Activated naive CD4-positive, alpha-beta T cell treated with anti-CD3 and anti-CD28 coated beads, Interleukin-2, amount 10 ng/mL, durations not matched to agents 7 days and 5 days (primary cell): ENCODE results near the gene ARMC2.

Experiments used
- CTCF ChIA-PET: fragments of 350-600 bp; sonication (Branson Sonifier 250); formaldehyde crosslinking; loops from one replicate; lab custom pipeline; 2021; ENCODE audit warnings: antibody characterized with exemption; lab: Charles Lee
- DNase-seq: peaks from one replicate; pipeline ENCODE4 v3.0.0-alpha.2; 2020
- H3K27ac Mint-ChIP-seq: one replicate; pipeline ENCODE4 v1.8.0; 2021; ENCODE audit warnings: mild to moderate bottlenecking, moderate library complexity, mixed read lengths
- H3K27me3 Mint-ChIP-seq: one replicate; pipeline ENCODE4 v1.8.0; 2021; ENCODE audit warnings: mild to moderate bottlenecking, mixed read lengths
- H3K36me3 Mint-ChIP-seq: one replicate; pipeline ENCODE4 v1.8.0; 2021; ENCODE audit warnings: mixed read lengths
- H3K4me1 Mint-ChIP-seq: one replicate; pipeline ENCODE4 v1.8.0; 2021; ENCODE audit warnings: mixed read lengths
- H3K4me3 Mint-ChIP-seq: one replicate; pipeline ENCODE4 v1.8.0; 2021; ENCODE audit warnings: mild to moderate bottlenecking, moderate library complexity, mixed read lengths
- H3K9me3 Mint-ChIP-seq: one replicate; pipeline ENCODE4 v1.8.0; 2021; ENCODE audit warnings: mixed read lengths

Gene ARMC2

GRCh38 chr6:109008537-109009235 is 160.5 kb downstream of the ARMC2 start:
- peak; percentile 35 for DNase-seq
- Mint-ChIP-seq H3K36me3 (peaks cover 6% of the 10 kb centered on the region), H3K4me3 (peak overlapping the region; percentile 91), H3K9me3 (no peaks in the 10 kb centered on the region), H3K27ac (peak overlapping the region; percentile 92), H3K27me3 (no peaks in the 10 kb centered on the region), H3K4me1 (peaks cover 40% of the 10 kb centered on the region)
- CTCF ChIA-PET = interaction anchor here (0.9 kb wide), 1 partner anchor 94 kb away, joined by 3 read pairs; no protein-coding TSS in a partner anchor

- Mint-ChIP-seq H3K27me3 (no peaks in the 10 kb centered on the region), H3K36me3 (peaks cover 6% of the 10 kb centered on the region), H3K9me3 (no peaks in the 10 kb centered on the region), H3K27ac (peak overlapping the region; percentile 94), H3K4me1 (peaks cover 40% of the 10 kb centered on the region), H3K4me3 (peak overlapping the region; percentile 91)
- CTCF ChIA-PET = interaction anchor here (0.9 to 1.1 kb wide), 2 partner anchors 65 to 95 kb away, joined by 3 to 4 read pairs; no protein-coding TSS in a partner anchor
- DNase-seq = peak; percentile 94
Observed at GRCh38 chr6:109009236-109009961, 161.2 kb downstream of the ARMC2 start.

DNA sequence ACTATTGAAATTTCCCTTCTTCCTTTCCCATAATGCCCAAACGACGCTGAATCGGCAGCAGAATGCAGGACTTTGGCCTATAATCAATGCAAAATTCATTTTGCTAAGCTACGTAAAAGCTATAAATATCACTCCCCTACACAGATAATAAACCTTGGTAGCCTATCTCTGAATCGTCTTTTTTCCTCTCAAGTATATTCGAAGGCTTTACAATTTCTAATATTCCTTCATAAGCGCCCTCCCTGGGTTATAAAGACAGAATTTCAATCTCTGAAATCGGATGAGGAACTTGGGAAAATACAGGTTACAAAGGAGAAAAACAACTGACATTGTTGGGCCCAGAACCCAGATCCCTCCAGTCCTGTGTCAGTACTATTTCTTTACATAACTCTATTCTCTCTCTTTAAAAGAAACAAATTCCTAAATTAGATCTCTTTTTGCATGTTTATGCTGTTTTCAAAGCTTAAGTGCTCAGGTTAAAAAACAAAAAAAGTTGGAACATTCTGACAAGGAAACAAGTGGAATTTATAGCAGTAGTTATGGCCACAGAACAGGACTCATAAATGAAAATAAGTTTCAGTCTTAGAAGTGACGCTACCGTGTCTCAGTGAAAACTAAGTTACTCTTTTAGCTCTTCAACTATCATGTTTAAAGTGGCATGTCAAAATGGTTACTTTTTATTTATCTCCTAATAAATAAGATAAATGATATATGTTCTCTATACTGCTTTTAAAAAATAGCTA is 161.9 kb downstream of the ARMC2 start:
- H3K27me3 Mint-ChIP-seq = no peaks in the 10 kb centered on the region
- peak overlapping the region; percentile 91 for H3K4me3 Mint-ChIP-seq
- CTCF ChIA-PET = interaction anchor here (1.1 kb wide), 1 partner anchor 65 kb away, joined by 4 read pairs; no protein-coding TSS in a partner anchor
- H3K9me3 Mint-ChIP-seq = no peaks in the 10 kb centered on the region
- H3K27ac Mint-ChIP-seq = peak overlapping the region; percentile 94
- peaks cover 40% of the 10 kb centered on the region for H3K4me1 Mint-ChIP-seq
- DNase-seq = no peak
- H3K36me3 Mint-ChIP-seq = peaks cover 6% of the 10 kb centered on the region

DNA sequence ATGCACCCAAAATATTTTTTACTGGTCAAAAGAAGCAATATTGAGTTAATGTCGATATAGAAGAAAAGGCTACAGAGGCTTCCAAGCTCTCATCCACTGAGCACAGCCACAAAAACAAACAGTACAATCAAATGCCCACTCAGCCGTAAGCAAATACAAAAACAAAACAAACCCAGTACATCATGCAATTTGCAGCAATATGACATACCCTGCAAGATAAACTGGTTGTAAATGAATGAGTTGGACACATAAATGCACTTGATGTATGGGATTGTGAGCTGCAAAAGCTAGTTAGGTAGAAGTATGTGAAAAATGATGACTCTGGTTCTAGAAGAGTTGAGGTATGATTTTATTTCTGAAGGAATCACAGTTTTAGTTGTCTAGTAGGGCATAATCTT is 162.5 kb downstream of the ARMC2 start:
- CTCF ChIA-PET = interaction anchor here (1.1 kb wide), 1 partner anchor 64 kb away, joined by 4 read pairs; no protein-coding TSS in a partner anchor
- H3K27ac Mint-ChIP-seq = peak overlapping the region; percentile 22
- H3K27me3 Mint-ChIP-seq = no peaks in the 10 kb centered on the region
- H3K36me3 Mint-ChIP-seq = peaks cover 6% of the 10 kb centered on the region
- DNase-seq = no peak
- no peaks in the 10 kb centered on the region for H3K9me3 Mint-ChIP-seq
- H3K4me1 Mint-ChIP-seq = peaks cover 42% of the 10 kb centered on the region
- peak overlapping the region; percentile 6 for H3K4me3 Mint-ChIP-seq

GRCh38 chr6:109013656-109014305 is 165.6 kb downstream of the ARMC2 start:
- Mint-ChIP-seq H3K4me3 (no peak overlapping the region), H3K36me3 (no peaks in the 10 kb centered on the region), H3K27me3 (no peaks in the 10 kb centered on the region), H3K27ac (no peak overlapping the region), H3K4me1 (peaks cover 20% of the 10 kb centered on the region), H3K9me3 (no peaks in the 10 kb centered on the region)
- DNase-seq = no peak
- CTCF ChIA-PET = interaction anchor here (0.6 to 1.2 kb wide), 4 partner anchors 15 to 470 kb away, joined by 3 read pairs; no protein-coding TSS in a partner anchor

DNA sequence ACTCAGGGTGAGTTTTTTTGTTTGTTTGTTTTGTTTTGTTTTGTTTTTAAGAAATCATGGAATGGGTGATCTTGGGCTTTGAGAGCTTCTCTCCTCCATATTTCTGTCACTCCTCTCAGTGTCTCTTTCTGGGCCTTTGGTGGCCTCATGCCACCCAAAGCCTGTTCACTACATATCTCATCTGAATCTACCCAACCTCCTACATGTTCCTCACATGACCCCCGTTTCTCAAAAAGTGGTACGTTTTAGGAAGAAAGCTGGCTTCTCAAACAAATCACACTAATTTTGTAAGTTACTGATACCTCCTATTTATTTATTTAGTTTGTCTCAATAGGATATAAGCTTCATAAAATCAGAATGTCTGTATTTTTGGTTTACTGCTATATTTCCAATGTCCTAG is 166.4 kb downstream of the ARMC2 start:
- no peak for DNase-seq
- CTCF ChIA-PET = interaction anchor here (1.2 kb wide), 1 partner anchor 21 kb away, joined by 3 read pairs; no protein-coding TSS in a partner anchor
- Mint-ChIP-seq H3K9me3 (no peaks in the 10 kb centered on the region), H3K4me1 (peaks cover 23% of the 10 kb centered on the region), H3K27ac (no peak overlapping the region), H3K27me3 (no peaks in the 10 kb centered on the region), H3K36me3 (no peaks in the 10 kb centered on the region), H3K4me3 (no peak overlapping the region)

DNA sequence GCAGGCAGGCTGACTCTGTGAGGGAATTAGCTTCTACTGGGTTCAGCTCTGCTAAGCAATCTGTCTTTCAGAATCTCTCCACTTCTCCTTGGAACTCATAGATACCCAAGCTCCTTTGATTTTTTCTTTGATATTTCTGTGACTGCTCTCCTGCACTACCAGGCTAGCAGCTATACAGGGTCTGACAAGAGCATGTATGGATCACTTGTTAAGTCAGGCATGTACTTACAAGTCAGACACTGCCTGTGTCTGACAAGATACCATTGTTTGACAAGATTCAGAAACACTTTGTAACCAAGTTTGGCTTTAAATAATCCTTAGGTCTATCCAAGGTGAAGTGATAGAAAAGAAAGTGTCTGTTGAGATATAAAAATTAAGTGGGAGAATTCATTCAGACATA is 167.0 kb downstream of the ARMC2 start:
- Mint-ChIP-seq H3K36me3 (no peaks in the 10 kb centered on the region), H3K9me3 (no peaks in the 10 kb centered on the region), H3K27me3 (no peaks in the 10 kb centered on the region), H3K4me1 (peaks cover 21% of the 10 kb centered on the region), H3K4me3 (no peak overlapping the region), H3K27ac (no peak overlapping the region)
- no peak for DNase-seq
- CTCF ChIA-PET = interaction anchor here (1.2 kb wide), 1 partner anchor 21 kb away, joined by 3 read pairs; no protein-coding TSS in a partner anchor

DNA sequence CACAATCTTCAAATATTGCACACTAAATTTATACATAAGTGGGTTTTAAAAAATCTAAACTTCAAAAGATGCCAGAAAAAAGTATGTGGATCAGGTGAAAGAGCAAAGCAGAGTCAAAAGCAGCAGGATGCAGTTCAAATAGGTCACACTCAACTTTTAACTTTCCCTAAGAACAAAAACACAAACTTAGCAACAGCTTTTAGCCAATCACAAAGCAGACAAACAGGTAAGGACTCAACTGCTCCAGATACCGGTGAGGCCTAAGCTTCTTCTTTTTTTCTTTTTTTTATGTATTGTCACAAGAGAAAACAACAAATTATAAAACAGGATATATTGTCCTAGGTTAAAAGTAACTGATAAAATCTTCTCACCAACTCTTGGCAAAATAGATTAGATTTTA is 171.7 kb downstream of the ARMC2 start:
- Mint-ChIP-seq H3K4me1 (peaks cover 12% of the 10 kb centered on the region), H3K27ac (no peak overlapping the region), H3K9me3 (no peaks in the 10 kb centered on the region), H3K27me3 (no peaks in the 10 kb centered on the region), H3K4me3 (no peak overlapping the region), H3K36me3 (no peaks in the 10 kb centered on the region)
- CTCF ChIA-PET = no interaction called here
- DNase-seq = no peak

- H3K36me3 Mint-ChIP-seq = no peaks in the 10 kb centered on the region
- CTCF ChIA-PET = no interaction called here
- DNase-seq = no peak
- H3K4me3 Mint-ChIP-seq = no peak overlapping the region
- no peak overlapping the region for H3K27ac Mint-ChIP-seq
- no peaks in the 10 kb centered on the region for H3K9me3 Mint-ChIP-seq
- no peaks in the 10 kb centered on the region for H3K27me3 Mint-ChIP-seq
- H3K4me1 Mint-ChIP-seq = peaks cover 17% of the 10 kb centered on the region
Observed at GRCh38 chr6:109021870-109022269, 173.6 kb downstream of the ARMC2 start.

GRCh38 chr6:109023356-109023925 is 175.2 kb downstream of the ARMC2 start:
- DNase-seq = no peak
- Mint-ChIP-seq H3K36me3 (no peaks in the 10 kb centered on the region), H3K27ac (no peak overlapping the region), H3K4me3 (no peak overlapping the region), H3K4me1 (peaks cover 17% of the 10 kb centered on the region), H3K9me3 (no peaks in the 10 kb centered on the region), H3K27me3 (no peaks in the 10 kb centered on the region)
- CTCF ChIA-PET = no interaction called here
